Mesothelial cell of epicardium (in vitro differentiated cells): Measurements from ENCODE around the gene SPECC1L. TPM values are rescaled to one million over a fixed set of nuclear protein-coding genes. Genes with fewer than 3 reads are reported as not detected.
"Not testable (repeated sequence)": the region's sequence is repeated elsewhere in the genome, so short reads cannot be mapped to it uniquely, and the experiment has no call there.

Source experiments
- DNase-seq, 2 experiments: peaks; one replicate each; pipeline ENCODE4 v3.0.0; 2021; ENCODE audit warnings: low spot score in 2 of 2; ENCODE audit not compliant: unreplicated experiment in 2 of 2
- H3K27ac Mint-ChIP-seq: 2 replicates; pipeline ENCODE4 v1.8.0; 2021; ENCODE audit warnings: mixed read lengths
- H3K27me3 Mint-ChIP-seq: 2 replicates; pipeline ENCODE4 v1.8.0; 2021; ENCODE audit warnings: low read depth, mixed read lengths
- H3K36me3 Mint-ChIP-seq: 2 replicates; pipeline ENCODE4 v1.8.0; 2021; ENCODE audit warnings: mixed read lengths
- H3K4me1 Mint-ChIP-seq: 2 replicates; pipeline ENCODE4 v1.8.0; 2021; ENCODE audit warnings: mixed read lengths
- H3K4me3 Mint-ChIP-seq: 2 replicates; pipeline ENCODE4 v1.8.0; 2021; ENCODE audit warnings: mild to moderate bottlenecking, moderate library complexity, mixed read lengths
- H3K9me3 Mint-ChIP-seq: 2 replicates; pipeline ENCODE4 v1.8.0; 2021; ENCODE audit warnings: mixed read lengths
- CTCF ChIP-seq: fragments of 200-600 bp; sonication (generic); IDR thresholded peaks from one replicate; pipeline ENCODE4 v1.5.0; 2021; ENCODE audit warnings: antibody characterized with exemption; ENCODE audit not compliant: unreplicated experiment
- total RNA-seq: library from RNA; stranded (reverse); gene quantifications from 3 replicates; pipeline ENCODE4 v1.2.1, GENCODE V29; 2021

The SPECC1L gene
- total RNA-seq, 1 donor from 2014 or later: 88.0 TPM

DNA sequence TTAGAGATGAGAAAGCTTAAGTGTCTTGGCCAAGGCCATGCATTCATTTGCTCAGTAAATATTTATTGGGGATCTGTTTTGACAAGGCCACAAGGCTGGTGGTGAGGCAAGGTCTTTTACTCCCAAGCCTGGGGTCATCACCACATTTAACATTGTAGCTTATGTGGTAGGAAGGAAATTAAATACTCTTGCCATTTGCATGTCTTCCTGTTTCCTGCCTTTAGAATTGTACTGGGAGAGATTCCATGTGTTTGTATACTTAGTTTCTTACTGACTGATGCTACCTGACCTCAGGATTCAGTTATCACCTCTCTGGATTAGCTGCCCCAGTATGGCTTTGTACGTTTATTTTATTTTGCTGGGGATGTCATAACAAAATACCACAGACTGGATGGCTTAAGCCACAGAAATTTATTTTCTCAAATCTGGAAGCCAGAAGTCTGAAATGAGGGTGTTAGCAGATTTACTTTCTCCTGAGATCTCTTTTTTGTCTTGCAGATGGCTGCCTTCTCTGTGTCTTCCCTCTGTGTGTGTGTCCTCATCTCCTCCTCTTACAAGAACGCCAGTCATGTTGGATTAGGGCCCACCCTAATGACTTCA, 44.8 kb downstream of the SPECC1L start:
- no peak for DNase-seq
- Mint-ChIP-seq H3K27ac (no peak overlapping the region), H3K36me3 (peaks cover 36% of the 10 kb centered on the region), H3K9me3 (peaks cover 7% of the 10 kb centered on the region), H3K27me3 (no peaks in the 10 kb centered on the region), H3K4me3 (no peak overlapping the region), H3K4me1 (peaks cover 3% of the 10 kb centered on the region)
- no peak for TF ChIP-seq CTCF

GRCh38 chr22:24316264-24316663, 45.6 kb downstream of the SPECC1L start:
- H3K4me3 Mint-ChIP-seq, H3K9me3 Mint-ChIP-seq, H3K27ac Mint-ChIP-seq, H3K27me3 Mint-ChIP-seq, H3K4me1 Mint-ChIP-seq, DNase-seq: not testable (repeated sequence)
- H3K36me3 Mint-ChIP-seq: peaks cover 39% of the 10 kb centered on the region

GRCh38 chr22:24317511-24317910, 46.9 kb downstream of the SPECC1L start:
- H3K27ac Mint-ChIP-seq, H3K4me3 Mint-ChIP-seq, H3K27me3 Mint-ChIP-seq, H3K4me1 Mint-ChIP-seq, H3K9me3 Mint-ChIP-seq, DNase-seq: not testable (repeated sequence)
- H3K36me3 Mint-ChIP-seq: peaks cover 41% of the 10 kb centered on the region

DNA sequence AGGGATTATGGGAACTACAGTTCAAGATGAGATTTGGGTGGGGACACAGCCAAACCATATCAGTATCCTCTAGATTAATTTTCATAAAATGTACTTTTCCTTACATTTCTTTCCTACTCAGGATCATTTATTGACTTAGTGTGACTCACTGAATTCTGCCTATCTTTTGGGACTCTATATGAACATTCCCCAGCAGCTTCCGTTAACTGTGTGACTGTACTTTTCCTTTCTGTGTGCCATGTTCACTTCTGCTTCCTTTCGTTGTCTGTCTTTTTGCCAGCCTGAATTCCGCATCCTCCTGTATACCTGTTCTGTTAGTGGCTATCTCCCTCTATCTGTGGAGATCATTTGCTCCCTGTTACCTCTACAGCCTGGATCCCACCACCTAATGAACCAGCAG, 48.8 kb downstream of the SPECC1L start:
- Mint-ChIP-seq H3K27ac (no peak overlapping the region), H3K36me3 (peaks cover 37% of the 10 kb centered on the region), H3K4me1 (no peaks in the 10 kb centered on the region), H3K4me3 (no peak overlapping the region), H3K9me3 (peaks cover 7% of the 10 kb centered on the region), H3K27me3 (no peaks in the 10 kb centered on the region)
- no peak for TF ChIP-seq CTCF
- DNase-seq: no peak

DNA sequence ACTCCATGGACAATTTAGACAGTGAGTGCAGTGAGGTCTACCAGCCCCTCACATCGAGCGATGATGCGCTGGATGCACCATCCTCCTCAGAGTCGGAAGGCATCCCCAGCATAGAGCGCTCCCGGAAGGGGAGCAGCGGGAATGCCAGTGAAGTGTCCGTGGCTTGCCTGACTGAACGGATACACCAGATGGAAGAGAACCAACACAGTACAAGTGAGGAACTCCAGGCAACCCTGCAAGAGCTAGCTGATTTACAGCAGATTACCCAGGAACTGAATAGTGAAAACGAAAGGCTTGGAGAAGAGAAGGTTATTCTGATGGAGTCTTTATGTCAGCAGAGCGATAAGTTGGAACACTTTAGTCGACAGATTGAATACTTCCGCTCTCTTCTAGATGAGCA, 51.4 kb downstream of the SPECC1L start:
- Mint-ChIP-seq H3K27me3 (no peaks in the 10 kb centered on the region), H3K4me3 (no peak overlapping the region), H3K36me3 (peaks cover 22% of the 10 kb centered on the region), H3K27ac (no peak overlapping the region), H3K4me1 (peaks cover 12% of the 10 kb centered on the region), H3K9me3 (peaks cover 4% of the 10 kb centered on the region)
- no peak for DNase-seq
- TF ChIP-seq CTCF: no peak

GRCh38 chr22:24322522-24322921, 51.9 kb downstream of the SPECC1L start:
- H3K9me3 Mint-ChIP-seq: peaks cover 4% of the 10 kb centered on the region
- H3K4me1 Mint-ChIP-seq: peaks cover 12% of the 10 kb centered on the region
- H3K4me3 Mint-ChIP-seq: no peak overlapping the region
- peaks cover 22% of the 10 kb centered on the region for H3K36me3 Mint-ChIP-seq
- H3K27ac Mint-ChIP-seq: no peak overlapping the region
- no peaks in the 10 kb centered on the region for H3K27me3 Mint-ChIP-seq
- TF ChIP-seq CTCF: no peak
- DNase-seq: no peak

DNA sequence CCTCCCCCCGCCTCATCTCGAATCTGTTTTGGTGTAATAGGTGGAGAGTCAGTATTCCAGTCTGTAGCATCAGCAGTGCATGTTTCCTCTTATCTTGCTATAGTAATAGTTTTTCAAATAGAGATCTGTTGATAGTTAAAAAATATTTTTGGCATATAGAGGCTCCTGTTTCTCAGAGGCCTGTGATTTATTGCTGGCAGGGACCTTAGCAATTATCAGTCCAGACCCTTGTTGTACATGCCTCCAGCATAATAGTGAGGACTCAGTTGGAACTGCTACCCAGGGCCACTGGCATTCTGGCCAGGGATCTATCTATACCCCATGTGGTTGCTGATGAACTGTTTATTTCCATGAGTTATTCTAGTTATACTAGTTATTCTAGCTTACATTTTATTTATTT, 52.6 kb downstream of the SPECC1L start:
- H3K27me3 Mint-ChIP-seq: no peaks in the 10 kb centered on the region
- peaks cover 12% of the 10 kb centered on the region for H3K4me1 Mint-ChIP-seq
- no peak overlapping the region for H3K4me3 Mint-ChIP-seq
- peaks cover 4% of the 10 kb centered on the region for H3K9me3 Mint-ChIP-seq
- no peak for DNase-seq
- H3K36me3 Mint-ChIP-seq: peaks cover 22% of the 10 kb centered on the region
- no peak overlapping the region for H3K27ac Mint-ChIP-seq
- no peak for TF ChIP-seq CTCF
